AG04450 (cell line): Measurements from ENCODE around the gene HDAC10. TPM values are rescaled to one million over a fixed set of nuclear protein-coding genes. Genes with fewer than 3 reads are reported as not detected.
"Not testable (repeated sequence)": the region's sequence is repeated elsewhere in the genome, so short reads cannot be mapped to it uniquely, and the experiment has no call there.

Experiments used
- CTCF ChIA-PET: fragments of 300-600, 350-600 bp; formaldehyde crosslinking; extraction: SDS; loops from one replicate; lab custom pipeline; 2022; ENCODE audit warnings: antibody characterized with exemption, inconsistent platforms; lab: Charles Lee
- POLR2A ChIA-PET: fragments of 350-600 bp; formaldehyde crosslinking; extraction: SDS; loops from one replicate; lab custom pipeline; 2021; ENCODE audit warnings: antibody characterized with exemption, inconsistent platforms; lab: Yijun Ruan, JAX
- DNase-seq: peaks from one replicate; pipeline ENCODE4 v3.0.0-alpha.2; 2011; ENCODE audit warnings: low read depth, low spot score
- H3K27ac ChIP-seq: one replicate; pipeline ENCODE4 v1.5.1; 2012; ENCODE audit warnings: low read depth, low read length, control low read depth
- H3K27me3 ChIP-seq: one replicate; pipeline ENCODE4 v1.6.0; 2012; ENCODE audit warnings: low read length; ENCODE audit not compliant: control insufficient read depth, insufficient read depth
- H3K4me3 ChIP-seq: 2 replicates; pipeline ENCODE4 v1.5.1; 2011; ENCODE audit warnings: mild to moderate bottlenecking, low read depth, low read length, control low read depth
- H3K9me3 ChIP-seq: 2 replicates; pipeline ENCODE4 v1.5.1; 2012; ENCODE audit warnings: low read length; ENCODE audit not compliant: control insufficient read depth, insufficient read depth
- polyA plus RNA-seq: library from polyadenylated mRNA; depleted of rRNA; stranded (reverse); fragments of >200 nt; gene quantifications from 2 replicates; pipeline ENCODE4 v1.2.3, GENCODE V29; 2011
- TF ChIP-seq, protein P1 (sequence below): IDR thresholded peaks from 2 replicates; pipeline ENCODE4 v1.5.1; 2011; ENCODE audit warnings: low read depth, low read length, control low read depth, inconsistent platforms

HDAC10 gene
- polyA plus RNA-seq, 1 experiment, result 7.0 TPM

DNA sequence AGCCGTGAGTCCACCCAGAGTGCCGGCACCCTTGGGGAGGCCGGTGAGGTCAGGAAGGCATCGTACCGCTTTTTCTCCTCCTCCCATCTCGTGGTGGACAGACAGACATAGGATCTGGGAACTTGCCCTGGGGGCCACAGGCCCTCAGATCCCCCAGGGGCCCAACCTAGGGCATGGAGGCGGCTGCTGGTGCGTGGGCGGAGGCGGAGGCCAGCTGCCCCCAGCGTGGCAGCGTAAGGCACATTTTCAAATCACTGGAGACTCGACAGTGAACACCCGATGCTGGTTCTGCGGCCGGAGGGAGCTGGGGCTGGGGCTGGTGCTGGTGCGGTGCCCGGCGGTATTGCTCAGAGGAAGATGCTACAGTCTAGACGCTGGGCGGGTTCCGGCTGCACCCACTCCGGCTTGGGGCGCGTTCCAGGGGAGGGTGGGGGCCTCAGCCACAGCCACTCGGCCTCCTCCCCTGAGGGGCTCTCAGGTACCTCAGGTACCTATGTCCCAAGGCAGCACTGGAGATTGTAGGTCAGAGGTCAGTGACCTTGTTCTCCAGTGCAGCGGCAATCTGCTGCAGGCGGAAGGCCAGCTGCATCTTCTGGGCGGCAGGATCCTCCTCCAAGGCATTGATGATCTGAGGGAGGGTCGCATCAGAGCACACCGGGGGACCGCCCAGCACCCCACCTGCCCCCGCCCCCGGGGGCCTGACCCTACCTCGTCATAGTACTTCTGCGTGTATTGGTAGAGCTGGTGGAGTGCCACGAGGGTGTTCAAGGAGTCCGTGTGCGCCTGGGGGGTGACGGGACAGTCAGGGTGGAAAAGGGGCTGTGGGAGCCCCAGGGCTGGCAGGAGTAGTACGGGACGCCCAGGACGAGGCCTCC, 24.4 kb upstream of the HDAC10 start:
- CTCF ChIA-PET, result interaction anchor here (0.9 to 1.6 kb wide), 2 partner anchors 12 to 67 kb away, joined by 4 to 7 read pairs; no protein-coding TSS in a partner anchor
- H3K27me3 ChIP-seq, result no peaks in the 10 kb centered on the region
- no peak overlapping the region for H3K27ac ChIP-seq
- H3K9me3 ChIP-seq, result peaks cover 15% of the 10 kb centered on the region; the same call in 1 of the 2 replicates
- DNase-seq, result no peak
- POLR2A ChIA-PET, result interaction anchor here (0.8 kb wide), 1 partner anchor 8 kb away, joined by 6 read pairs; no protein-coding TSS in a partner anchor
- TF ChIP-seq, protein P1, sequence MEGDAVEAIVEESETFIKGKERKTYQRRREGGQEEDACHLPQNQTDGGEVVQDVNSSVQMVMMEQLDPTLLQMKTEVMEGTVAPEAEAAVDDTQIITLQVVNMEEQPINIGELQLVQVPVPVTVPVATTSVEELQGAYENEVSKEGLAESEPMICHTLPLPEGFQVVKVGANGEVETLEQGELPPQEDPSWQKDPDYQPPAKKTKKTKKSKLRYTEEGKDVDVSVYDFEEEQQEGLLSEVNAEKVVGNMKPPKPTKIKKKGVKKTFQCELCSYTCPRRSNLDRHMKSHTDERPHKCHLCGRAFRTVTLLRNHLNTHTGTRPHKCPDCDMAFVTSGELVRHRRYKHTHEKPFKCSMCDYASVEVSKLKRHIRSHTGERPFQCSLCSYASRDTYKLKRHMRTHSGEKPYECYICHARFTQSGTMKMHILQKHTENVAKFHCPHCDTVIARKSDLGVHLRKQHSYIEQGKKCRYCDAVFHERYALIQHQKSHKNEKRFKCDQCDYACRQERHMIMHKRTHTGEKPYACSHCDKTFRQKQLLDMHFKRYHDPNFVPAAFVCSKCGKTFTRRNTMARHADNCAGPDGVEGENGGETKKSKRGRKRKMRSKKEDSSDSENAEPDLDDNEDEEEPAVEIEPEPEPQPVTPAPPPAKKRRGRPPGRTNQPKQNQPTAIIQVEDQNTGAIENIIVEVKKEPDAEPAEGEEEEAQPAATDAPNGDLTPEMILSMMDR, result no peak
- H3K4me3 ChIP-seq, result no peak overlapping the region

DNA sequence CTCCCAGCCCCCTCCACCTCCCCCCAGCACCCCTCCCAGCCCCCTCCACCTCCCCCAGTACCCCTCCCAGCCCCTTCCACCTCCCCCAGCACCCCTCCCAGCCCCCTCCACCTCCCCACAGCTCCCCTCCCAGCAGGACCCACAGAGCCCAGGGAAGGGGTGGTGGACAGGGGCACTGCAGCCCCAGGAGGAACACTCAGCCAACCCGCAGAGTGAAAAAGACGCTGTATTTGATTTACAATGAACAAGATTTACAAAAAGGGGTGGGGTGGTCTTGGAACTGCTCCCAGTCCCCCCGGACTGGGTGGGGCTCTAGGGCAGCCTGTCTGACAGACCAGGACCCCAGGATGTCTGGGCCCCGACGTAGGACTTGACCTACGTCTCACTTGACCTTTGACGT, 23.7 kb upstream of the HDAC10 start:
- no peak overlapping the region for H3K27ac ChIP-seq
- DNase-seq, result no peak
- CTCF ChIA-PET, result no interaction called here
- TF ChIP-seq, protein P1, result no peak
- POLR2A ChIA-PET, result no interaction called here
- H3K9me3 ChIP-seq, result peaks cover 15% of the 10 kb centered on the region; the same call in 1 of the 2 replicates
- H3K27me3 ChIP-seq, result no peaks in the 10 kb centered on the region
- H3K4me3 ChIP-seq, result no peak overlapping the region

DNA sequence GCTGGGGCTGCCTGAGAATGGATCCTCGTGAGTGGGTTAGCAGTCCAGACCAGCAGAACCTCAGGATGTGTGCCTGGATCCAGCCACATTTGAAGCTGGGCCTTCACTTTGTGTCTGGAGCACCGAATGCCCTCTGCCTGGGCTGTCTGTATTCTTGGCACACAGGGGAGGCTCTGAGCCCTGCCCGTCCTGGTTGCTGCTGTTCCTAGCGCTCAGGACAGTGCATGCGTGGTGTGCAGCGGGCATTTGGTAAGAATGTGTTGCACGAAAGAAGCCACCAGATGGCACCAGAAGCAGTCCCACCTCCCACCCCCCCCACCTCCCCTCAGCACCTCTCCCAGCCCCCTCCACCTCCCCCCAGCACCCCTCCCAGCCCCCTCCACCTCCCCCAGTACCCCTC, 23.2 kb upstream of the HDAC10 start:
- no peaks in the 10 kb centered on the region for H3K27me3 ChIP-seq
- no peak for DNase-seq
- H3K4me3 ChIP-seq, result no peak overlapping the region
- peaks cover 15% of the 10 kb centered on the region; the same call in 1 of the 2 replicates for H3K9me3 ChIP-seq
- ChIA-PET CTCF (no interaction called here), POLR2A (no interaction called here)
- TF ChIP-seq, protein P1, result peak; percentile 31
- H3K27ac ChIP-seq, result no peak overlapping the region

DNA sequence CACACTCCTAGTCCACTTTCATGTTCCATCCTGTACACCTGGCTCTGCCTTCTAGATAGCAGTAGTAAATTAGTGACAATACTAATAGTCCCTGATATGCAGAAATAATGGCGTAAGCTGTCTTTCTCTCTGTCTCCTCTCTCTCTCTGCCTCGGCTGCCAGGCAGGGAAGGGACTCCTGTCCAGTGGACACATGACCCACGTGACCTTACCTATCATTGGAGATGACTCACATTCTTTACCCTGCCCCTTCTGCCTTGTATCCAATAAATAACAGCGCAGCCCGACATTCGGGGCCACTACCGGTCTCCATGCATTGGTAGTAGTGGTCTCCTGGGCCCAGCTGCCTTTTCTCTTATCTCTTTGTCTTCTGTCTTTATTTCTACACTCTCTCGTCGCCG, 22.7 kb upstream of the HDAC10 start:
- H3K27me3 ChIP-seq, POLR2A ChIA-PET, CTCF ChIA-PET, H3K27ac ChIP-seq, DNase-seq, H3K4me3 ChIP-seq: not testable (repeated sequence)
- peaks cover 15% of the 10 kb centered on the region; the same call in 1 of the 2 replicates for H3K9me3 ChIP-seq

DNA sequence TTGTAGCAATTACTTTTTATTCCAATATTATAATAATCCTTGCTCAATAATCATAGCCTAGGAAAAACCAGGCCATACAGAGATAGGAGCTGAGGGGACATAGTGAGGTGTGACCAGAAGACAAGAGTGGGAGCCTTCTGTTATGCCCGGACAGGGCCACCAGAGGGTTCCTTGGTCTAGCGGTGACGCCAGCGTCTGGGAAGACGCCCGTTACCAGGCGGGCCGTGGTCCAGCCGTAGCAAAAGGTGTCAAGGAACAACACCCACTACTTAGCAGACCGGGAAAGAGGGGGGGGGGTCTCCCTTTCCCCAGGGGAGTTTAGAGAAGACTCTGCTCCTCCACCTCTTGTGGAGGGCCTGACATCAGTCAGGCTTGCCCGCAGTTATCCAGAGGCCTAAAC, 22.3 kb upstream of the HDAC10 start:
- H3K27ac ChIP-seq, DNase-seq, H3K27me3 ChIP-seq, CTCF ChIA-PET, H3K4me3 ChIP-seq: not testable (repeated sequence)
- H3K9me3 ChIP-seq, result peaks cover 15% of the 10 kb centered on the region; the same call in 1 of the 2 replicates
- POLR2A ChIA-PET, result interaction anchor here (3.0 kb wide), 1 partner anchor 32 kb away, joined by 9 read pairs; no protein-coding TSS in a partner anchor
